Activated naive CD8-positive, alpha-beta T cell treated with anti-CD3 and anti-CD28 coated beads, Interleukin-2, amount 50 U/mL, for 16 hours (primary cell): ENCODE measurements around the gene STK11IP.

Experiments
- DNase-seq: peaks from one replicate; pipeline ENCODE4 v3.0.0-alpha.2; 2020; ENCODE audit warnings: low read depth, low spot score

The STK11IP gene

DNA sequence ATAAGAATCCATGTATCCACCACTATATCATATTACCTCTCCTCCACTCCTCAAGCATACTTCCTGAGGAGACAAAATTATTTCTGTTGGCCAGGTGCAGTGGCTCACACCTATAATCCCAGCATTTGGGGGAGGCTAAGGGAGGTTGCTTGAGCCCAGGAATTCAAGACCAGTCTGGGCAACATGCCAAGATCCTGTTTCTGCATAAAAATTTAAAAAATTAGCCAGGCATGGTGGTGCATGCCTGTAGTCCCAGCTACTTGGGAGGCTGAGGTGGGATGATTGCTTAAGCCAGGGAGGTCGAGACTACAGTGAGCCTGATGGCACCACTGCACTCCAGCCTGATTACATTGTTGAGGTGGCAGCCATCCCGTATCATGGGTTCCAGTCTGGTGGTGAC is 16.3 kb upstream of the STK11IP start:
- no peak for DNase-seq

DNA sequence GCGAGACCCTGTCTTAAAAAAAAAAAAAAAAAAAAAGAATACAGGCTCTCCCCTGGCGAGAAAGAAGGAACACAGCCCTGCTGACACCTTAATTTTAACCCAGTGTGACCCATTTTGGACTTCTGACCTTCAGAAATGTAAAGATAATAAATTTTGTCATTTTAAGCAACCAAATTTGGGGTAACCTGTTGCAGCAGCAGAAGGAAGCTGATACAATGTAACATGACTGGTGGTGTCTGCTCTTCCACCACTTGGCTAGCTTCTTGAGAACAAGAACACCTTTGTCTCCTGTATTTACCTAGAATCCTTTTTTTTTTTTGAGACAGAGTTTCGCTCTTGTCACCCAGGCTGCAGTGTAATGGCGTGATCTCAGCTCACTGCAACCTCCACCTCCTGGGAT is 6.6 kb upstream of the STK11IP start:
- no peak for DNase-seq

DNA sequence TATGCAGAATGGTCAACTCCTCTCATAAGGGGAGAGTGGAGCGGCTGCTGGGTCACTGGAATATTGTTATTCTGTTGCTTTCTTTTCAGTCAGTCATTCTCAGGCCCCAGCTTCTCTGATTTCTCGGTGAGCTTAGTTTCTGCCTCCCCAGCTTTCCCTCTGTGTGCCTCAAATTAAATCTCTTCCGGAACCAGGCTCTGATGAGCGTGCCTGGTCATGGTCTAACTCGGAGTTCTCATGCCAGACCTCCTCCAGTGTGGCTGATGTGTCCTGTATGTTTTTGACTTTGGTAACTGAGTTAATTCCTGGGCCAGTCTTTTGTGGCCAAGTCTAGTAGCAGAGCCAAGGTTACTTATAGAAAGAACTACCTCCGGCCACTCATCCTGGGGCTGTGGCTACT is 4.9 kb upstream of the STK11IP start:
- no peak for DNase-seq

DNA sequence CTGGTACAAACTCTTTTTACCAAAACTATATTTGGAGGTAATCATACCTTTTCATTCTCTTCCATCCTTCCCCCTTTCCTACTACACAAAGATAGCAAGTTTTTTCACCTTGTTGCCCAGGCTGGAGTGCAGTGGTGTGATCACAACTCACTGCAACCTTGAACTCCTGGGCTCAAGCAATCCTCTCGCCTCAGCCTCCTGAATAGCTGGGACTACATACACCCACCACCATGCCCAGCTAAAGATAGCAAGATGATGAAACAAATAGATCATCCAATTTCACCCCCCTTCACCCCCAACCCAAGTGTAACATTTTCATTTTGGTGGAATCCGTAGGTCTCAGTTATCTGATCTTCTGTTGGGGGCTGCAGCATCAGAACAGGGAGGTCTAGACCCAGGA is 4.5 kb upstream of the STK11IP start:
- no peak for DNase-seq

GRCh38 chr2:219595256-219595655 is 2.4 kb upstream of the STK11IP start:
- no peak for DNase-seq

GRCh38 chr2:219596954-219597551 is 604 bp upstream of the STK11IP start:
- no peak for DNase-seq

DNA sequence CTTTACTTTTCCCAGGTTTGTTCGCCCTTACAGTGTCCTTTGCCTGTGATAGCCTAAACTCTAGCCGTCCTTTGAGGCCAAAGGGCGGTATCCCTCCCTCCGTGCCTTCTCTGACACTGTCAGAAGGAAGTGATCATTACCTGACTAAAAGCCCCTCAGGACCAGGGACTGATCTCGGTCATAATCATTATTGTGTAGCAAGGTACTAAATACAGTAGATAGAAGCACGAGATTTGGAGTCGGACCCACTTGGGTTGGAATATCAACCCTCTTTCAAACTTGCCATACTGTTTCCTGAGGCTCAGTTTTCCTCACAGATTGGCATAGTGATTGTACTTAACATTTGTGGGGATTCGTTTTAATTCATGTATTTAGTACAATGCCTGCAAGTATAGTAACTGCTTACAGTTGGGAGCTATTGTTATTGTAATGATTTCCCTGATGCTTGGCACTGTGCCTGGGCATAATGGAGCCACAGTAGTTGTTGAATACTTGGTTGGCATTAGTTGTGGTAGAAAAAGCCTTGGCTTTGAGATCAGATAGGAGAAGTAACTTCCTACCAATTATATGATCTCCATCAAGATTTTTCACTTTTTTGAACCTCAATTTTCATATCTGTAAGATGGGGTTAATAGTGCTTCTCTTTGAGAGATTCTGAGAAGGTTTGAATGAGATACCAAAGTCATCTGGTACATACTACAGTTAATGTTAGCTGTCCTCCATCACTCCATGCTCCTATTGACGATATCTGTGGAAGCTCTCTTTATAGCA is 836 bp downstream of the STK11IP start:
- DNase-seq = no peak

DNA sequence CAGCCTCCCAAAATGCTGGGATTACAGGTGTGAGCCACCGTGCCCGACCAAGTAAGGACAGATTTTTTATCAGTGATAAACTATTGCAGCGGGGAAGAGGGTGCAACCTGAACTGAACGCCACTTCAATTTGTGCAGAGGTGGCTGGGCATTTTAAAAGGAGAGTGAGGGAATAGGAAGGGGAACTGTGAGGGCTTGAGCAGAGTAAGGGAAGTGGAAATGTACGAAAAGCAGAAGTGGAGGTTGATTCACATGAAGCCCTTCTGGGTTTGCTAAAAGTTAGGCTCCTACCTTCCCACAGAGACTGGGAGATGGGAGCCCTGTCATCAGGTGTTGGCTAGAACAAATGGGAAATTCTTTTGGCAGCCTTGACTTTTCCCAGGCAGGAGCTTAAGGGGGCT is 6.1 kb downstream of the STK11IP start:
- no peak for DNase-seq

DNA sequence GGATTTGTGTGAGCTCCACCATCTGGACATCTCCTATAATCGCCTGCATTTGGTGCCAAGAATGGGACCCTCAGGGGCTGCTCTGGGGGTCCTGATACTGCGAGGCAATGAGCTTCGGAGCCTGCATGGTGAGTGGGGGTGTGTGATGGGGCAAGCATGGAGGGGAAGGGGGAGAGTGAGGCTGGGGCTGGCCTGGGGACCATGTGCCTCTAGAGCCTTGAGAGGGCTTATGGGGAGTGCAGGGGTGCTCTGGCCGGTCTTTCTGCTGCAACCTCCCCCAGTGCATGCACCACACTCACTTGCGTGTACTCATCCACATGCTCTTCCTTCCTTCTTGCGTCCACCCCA is 7.9 kb downstream of the STK11IP start:
- DNase-seq = no peak

GRCh38 chr2:219607931-219608330 is 10.3 kb downstream of the STK11IP start:
- no peak for DNase-seq

GRCh38 chr2:219608399-219608964 is 10.8 kb downstream of the STK11IP start:
- DNase-seq = no peak

- DNase-seq = no peak
These were observed 11.6 kb downstream of the STK11IP start for GRCh38 chr2:219609149-219609750.

- no peak for DNase-seq
These were observed 13.6 kb downstream of the STK11IP start for GRCh38 chr2:219611306-219611705.

DNA sequence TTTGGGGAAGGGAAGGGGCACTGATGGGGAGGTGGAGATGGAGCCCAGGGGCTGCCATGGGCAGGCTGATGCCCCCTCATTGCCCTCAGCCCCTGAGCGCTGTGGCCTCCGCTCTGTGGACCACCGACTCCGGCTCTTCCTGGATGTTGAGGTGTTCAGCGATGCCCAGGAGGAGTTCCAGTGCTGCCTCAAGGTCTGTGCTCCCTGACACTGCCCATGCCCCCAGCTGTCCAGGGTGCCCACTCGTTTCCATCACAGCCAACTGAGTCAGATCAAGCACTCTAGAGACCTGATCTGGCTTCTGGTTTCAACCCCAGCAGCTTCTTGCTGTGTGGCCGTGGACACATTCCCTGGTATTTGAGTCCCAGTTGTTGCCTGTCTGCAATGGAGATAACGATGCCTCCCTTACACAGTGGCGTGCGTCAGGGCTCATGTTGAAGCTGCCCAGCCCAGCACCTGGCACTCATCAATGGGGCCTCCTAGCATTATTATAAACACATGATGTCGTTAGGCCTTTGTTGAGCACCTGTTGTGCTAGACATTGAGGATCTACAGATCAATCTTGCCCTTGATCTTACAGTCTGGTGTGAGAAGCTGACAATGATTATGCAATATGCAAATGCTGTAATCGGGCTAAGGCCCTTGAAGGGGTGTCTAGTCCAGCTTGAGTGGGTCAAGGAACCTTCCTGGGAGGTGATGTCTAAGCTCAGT is 14.4 kb downstream of the STK11IP start:
- no peak for DNase-seq

- no peak for DNase-seq
These were observed 15.1 kb downstream of the STK11IP start for GRCh38 chr2:219612577-219613286.

DNA sequence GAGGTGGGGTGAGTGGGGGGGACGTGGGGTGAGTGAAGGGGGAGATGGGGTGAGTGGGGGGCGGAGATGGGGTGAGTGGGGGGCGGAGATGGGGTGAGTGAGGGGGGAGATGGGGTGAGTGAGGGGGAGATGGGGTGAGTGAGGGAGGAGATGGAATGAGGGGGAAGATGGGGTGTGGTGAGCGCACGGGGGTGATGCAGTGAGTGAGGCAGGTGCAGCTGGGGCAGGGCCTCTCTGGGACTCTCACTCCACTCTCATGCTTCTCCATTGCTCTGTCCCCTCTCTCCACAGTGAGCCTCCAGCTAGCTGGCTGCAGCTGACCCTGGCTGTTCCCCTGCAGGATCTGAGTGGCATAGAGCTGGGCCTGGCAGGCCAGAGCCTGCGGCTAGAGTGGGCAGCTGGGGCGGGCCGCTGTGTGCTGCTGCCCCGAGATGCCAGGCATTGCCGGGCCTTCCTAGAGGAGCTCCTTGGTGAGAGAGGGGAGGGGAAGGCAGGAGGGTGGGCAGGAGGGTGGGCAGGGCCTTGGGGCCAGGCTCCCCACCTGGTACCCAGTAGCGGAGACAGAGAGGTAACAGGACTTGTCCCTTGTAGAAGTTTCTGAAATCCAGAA is 15.9 kb downstream of the STK11IP start:
- DNase-seq = no peak

GRCh38 chr2:219614076-219614860 is 16.6 kb downstream of the STK11IP start:
- no peak for DNase-seq

DNA sequence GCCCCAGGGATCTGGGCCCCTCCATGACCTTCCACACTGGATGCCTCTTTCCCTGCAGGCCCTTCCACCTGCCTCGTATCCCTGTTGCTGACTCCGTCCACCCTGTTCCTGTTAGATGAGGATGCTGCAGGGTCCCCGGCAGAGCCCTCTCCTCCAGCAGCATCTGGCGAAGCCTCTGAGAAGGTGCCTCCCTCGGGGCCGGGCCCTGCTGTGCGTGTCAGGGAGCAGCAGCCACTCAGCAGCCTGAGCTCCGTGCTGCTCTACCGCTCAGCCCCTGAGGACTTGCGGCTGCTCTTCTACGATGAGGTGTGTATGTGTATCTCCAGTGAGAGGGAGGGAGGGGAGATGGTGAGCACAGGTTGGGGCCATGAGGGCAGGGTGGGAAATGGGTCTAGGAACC is 17.4 kb downstream of the STK11IP start:
- no peak for DNase-seq

GRCh38 chr2:219615894-219616293 is 18.2 kb downstream of the STK11IP start:
- DNase-seq = no peak

DNA sequence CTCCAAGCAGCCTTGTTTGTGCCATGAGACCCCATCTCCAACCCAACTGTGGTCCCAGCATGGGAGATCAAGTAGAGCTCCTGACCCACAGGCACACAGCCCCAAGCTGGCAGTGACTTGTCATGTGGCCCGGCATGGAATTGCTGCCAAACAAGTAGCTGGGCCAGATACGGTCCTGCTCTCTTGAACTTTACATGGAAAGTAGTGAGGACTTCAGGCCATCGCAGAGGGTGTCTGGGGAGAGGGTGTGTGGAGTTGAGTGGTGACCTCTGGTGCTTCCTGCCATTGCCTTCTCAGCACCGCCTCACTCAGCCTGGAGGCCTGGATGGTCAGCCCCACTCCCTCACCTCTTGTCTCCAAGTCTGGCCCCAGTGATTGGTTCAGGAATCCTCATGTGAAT is 18.9 kb downstream of the STK11IP start:
- no peak for DNase-seq
